Activated CD4-positive, CD25-positive, alpha-beta regulatory T cell treated with anti-CD3 and anti-CD28 coated beads, Interleukin-2, amount 50 U/mL, for 24 hours (primary cell): ENCODE data around the gene PRMT9.

ENCODE experiments used
- ATAC-seq, 2 donors: fragments of 150-1000 bp; cut with Tn5 transposase; one replicate each; pipeline ENCODE4 v1.10.0; 2021; ENCODE audit warnings: mild to moderate bottlenecking in 1 of 2, moderate library complexity in 1 of 2

The PRMT9 gene

DNA sequence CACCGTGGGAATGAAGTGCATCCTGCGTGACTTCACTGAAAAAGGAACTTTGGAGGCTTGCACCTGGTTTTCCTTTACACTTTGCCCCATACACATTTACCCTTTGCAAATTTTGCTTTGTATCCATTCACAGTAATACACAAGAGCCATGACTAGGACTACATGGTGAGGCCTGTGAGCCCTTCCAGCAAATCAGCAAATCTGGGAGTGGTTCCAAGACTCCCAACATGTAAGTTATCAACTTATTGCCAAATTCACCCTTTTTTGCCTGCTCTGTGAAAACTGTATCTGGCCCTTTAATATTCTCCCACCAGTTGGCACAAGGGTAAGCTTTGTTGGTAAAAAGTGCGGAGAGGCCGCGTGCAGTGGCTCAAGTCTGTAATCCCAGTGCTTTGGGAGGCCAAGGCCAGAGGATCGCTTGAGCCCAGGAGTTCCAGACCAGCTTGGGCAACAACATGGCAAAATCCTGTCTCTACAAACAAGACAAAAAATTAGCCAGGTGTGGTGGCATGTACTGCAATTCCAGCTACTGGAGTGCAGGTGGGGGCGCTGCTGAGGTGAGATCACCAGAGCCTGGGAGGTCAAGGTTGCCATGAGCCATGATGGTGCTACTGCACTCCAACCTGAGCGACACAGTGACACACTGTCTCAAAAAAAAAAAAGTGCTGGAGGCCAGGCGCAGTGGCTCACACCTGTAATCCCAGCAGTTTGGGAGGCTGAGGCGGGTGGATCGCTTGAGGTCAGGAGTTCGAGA is 5.0 kb downstream of the PRMT9 start:
- no peak for ATAC-seq

DNA sequence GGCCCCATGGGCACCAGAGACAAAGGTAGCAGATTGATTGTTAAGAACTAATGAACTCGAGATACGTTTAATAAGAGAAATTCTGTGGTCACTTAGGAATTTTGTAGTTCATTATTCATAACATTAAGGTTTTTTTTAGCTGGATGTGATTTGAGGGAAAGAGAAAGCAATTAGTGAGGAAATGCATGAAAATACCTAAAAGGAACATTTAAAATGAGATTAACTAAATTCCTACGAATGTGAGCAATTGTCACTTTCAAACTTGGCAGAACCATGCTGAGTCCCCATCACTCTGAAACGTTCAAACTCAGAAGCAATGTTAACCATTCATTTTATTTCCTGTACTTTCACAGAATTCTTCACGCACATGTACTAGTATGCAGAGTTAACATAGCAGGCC is 5.9 kb downstream of the PRMT9 start:
- ATAC-seq: no peak

DNA sequence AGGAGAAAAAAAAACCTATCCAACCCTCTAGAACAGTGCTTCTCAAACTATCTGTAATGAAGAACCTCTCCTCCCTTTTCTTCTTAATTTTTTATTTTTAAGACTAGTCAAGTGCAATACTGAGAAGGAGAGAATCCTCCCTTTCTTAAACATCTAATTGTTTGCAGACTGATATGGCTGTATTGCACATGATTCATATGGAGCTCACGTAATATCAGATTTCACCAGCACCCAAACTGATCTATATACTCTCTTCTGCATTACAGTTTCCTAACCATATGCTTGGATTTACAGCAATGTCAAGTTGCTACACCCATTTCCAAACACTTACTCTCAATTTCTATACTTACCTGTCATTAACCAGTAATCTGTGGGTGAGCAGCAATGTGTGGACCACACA is 9.5 kb downstream of the PRMT9 start:
- ATAC-seq: no peak

DNA sequence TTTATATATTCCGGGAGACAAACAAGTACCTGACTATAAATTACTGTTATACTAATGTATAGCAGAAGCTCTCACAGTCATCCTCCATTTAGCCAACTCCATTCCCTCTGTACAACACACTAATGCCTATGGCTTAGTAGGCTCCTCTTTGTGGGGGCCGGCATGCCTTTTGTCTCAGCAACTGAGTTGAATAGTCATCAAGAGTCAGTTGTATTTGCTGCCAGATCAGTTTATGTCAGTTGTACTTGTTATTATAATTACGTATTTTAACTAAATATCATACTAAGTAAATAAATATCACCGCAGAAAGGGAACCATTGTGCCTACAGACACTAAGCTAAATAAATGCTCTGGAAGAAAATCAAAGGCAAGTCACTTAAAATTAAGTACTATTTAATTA is 9.9 kb downstream of the PRMT9 start:
- no peak for ATAC-seq

DNA sequence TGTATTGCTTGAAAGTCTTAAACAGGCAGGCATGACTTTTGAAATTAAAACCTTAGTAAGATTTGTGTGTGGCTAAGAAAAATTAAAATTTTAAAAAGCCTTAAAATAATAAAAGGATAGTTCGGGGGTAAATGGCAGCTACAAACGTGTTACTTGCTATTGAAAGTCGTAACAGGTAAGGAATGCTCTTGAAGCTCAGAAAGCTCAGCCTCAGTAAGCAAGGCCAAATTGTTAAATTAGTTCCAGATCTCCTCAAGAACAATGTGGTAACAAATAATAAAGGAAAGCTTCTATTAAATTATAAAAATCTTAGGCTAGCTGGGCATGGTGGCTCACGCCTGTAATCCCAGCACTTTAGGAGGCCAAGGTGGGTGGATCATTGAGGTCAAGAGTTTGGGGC is 25.5 kb downstream of the PRMT9 start:
- ATAC-seq: no peak

DNA sequence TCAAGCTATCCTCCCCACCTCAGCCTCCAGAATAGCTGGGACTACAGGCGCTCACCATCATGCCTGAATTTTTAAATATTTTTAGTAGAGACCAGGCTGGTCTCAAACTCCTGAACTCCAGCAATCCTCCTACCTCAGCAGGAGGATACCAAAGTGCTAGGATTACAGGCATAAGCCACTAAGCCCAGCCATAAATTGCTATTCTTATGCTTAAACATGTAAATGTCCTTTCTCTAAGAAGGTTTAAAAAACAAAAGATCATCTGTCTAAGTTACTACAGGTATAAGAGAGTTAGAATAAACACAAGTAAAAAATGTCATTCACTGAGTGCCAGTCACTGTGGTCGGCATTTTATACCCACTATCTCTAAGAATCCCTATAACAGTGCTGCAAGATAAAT is 28.3 kb downstream of the PRMT9 start:
- no peak for ATAC-seq

DNA sequence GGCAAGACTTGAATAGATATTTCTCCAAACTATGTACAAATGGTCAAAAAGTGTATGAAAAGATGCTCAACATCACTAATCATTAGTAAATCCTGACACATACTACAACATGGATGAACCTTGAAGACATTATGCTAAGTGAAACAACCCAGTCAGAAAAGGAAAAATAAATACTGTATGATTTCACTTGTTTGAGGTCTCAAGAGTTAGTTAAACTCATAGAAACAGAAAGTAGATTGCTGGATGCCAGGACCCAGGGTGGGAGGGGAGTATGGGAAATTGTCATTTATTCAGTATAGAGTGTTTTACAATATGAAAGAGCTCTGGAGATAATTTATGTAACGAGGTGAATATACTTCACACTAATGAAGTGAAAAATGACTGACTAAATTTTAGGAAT is 32.4 kb downstream of the PRMT9 start:
- ATAC-seq: peak; percentile 17 to 25

DNA sequence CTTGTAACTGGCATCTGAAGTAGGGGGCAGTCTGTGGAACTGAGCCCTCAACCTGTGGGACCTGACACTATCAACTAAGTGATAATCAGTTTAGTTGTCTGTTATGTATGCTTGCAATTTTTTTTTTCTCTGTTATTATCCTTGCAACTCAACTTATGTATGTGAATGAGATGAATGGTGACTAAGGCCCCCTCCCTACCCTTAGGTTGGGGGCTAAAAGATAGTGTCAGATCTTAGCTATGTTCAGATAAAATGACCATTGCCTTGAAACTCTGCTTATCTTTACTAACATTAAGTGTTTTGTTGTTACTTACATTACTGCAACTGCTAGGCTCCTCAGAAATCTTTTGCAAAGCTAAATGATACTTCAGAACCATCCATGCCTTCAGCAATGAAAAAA is 35.3 kb downstream of the PRMT9 start:
- ATAC-seq: no peak

DNA sequence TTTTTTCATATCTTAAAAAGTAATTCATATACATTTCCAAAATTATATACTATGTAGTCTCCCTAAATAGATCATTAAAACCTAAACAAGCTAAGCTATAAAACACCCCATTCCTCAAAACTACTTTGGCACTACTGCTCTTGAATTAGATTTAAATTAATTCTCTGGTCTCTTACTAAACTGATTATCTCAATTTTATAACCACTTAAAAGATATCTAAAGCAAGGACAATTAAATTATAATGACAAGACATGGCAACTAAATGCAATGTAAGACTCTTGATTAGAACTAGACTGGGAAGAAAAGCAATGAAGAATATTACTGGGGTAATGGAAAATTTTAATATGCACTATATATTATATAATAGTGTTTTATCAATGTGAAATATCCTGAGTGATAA is 38.9 kb downstream of the PRMT9 start:
- ATAC-seq: no peak

DNA sequence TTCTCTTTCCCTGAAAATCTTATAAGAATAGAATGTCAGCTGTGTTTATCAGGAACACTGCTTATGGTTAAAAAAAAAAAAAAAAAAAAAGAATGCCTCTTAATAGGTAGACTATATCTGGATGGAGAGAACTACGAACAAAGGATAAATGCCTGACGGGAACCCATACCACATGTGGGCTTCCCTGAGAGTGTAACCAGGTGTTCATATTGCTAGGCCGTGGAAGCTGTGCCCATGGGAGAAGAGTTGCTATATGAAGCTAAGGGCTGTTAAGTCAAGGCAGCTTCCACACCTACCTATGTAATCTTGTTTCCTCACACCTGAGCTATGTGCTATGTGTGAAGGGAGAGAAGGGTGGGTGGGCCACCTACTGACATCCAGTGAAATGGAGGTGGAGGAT is 39.5 kb downstream of the PRMT9 start:
- no peak for ATAC-seq

DNA sequence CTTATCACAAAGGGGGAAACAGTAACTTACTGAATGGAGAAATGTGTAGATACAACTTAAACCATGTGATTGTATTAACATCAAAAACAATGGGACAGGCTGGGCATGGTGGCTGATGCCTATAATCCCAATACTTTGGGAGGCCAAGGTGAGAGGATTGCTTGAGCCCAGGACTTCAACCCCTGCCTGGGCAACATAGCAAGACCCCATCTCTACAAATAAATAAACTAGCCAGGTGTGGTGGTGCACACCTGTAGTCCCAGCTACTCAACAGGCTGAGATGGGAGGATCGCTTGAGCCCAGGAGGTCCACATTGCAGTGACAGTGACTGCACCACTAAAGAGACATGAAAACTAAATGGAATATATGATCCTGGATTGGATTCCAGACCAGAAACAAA is 40.3 kb downstream of the PRMT9 start:
- ATAC-seq: no peak

DNA sequence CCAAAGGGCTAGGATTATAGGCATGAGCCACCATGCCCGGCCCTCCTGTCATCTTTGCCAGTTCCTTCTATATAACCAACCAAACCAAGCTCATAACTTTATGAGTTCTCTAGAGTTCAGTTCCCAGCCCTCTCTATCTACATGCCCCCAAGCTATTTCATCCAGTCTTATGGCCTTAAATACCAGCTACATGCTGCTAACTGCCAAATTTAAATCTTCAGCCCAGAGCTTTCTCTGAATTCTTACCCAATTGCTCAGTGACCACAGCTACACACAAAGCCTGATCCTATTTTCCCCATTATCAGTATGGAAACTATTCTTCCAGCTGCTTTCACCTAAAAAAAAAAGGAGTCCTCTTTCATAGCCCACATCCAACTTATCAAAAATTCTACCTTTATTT is 43.6 kb downstream of the PRMT9 start:
- no peak for ATAC-seq

DNA sequence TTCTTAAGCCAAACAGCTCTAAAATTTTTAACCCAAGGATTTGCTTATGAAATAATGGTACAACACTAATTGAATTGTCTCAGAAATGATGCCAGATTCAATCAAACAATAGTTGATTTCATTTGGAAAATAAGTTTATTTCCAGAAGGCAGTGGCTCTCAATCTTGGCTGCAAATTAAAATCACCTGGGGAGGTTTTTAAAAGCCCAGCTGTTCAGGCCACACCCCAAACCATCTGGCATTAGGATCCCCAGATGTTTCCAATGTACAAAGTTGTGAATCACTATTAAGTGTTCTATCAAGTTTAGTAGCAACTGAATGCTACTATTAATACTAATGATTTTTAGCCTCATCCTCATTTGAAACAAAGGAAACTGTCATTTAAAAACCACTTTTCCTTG is 44.6 kb downstream of the PRMT9 start:
- no peak for ATAC-seq

DNA sequence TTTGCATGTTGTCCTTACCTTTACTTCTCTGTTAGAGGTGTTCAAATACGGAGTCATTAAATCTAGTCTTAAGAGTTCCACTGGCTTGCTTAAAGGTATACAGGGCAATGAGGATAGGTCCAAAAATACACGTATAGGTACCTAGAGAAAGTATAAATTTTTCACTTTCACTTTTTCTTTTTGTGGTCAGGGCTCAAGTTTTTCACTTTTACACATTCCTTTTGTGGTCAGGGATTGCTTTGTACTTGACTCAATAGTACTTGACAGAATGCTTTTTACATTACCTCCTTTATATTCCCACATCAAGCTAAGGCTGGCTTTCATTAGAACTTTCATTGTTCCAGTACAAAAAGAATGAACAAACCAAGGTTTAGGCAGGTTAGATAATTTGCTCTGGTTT is 45.0 kb downstream of the PRMT9 start:
- peak in 1 of 2 donors; percentile 51 for ATAC-seq

DNA sequence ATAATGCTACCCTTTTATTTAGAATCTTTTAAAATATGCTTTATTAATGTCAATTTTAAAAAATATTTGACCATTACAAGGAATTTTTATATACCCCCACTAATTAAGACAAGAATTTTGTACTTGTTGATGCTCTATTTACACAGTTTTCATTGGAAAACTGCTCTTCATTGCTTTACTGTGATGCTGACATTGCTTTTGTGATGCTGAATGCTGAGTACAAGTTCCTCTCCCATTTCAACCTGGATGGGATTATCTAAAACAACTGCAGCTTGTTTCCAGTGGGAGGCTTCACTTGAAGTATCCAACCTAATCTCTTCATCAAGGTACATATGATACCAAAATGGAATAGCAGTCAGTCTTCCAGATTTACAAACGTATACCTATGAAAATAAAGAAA is 45.6 kb downstream of the PRMT9 start:
- no peak for ATAC-seq

DNA sequence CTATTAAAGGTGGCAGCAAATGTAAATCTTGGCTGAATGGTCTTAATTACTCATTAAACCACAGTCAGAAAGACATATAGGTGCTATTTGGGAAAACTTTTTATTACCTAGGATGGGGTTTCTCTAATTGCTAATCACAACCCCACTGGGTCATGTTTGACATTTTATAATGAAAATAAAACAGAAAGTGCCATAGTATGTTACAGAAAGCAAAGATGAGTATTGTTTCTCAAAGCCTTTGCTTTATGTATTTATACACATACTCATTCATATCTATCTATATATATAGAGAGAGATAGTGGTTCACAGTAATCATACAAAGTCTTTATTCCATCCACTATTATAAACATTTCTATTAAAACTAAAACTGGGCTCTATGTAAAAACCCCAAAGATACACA is 48.6 kb downstream of the PRMT9 start:
- peak; percentile 55 to 67 for ATAC-seq

DNA sequence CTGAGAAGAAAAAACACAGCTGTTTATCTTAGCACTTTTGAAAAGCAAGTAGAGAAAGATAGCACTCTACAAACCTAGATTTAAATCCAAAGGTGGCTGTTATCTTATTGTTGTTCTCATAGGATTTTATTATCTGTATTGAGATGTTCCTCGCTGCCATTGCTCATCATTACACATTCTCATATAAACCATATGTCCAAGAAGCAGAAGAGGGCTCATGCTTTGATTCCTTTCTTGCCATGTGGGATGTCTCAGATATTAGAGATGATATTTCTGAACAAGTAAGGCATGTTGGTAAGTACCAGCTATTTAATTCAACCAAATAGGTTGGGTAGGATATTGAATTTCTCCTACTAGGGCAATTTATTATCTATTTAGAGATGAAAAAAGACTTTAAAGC is 50.3 kb downstream of the PRMT9 start:
- ATAC-seq: no peak

DNA sequence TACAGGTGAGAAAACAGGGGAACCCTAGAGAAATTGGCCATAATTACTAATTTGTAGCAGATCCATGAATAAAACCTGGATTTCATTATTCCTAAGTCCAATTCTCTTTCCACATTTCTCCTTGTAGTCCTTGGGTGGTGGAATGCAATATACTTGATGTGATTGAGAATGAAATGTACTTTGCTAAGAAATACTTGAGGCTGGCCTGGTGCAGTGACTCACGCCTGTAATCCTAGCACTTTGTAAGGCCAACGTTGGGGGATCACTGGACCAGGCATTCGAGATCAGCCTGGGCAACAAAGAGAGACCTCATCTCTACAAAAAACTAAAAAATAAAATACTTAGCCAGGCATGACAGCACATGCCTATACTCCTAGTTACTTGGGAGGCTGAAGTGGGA is 50.9 kb downstream of the PRMT9 start:
- ATAC-seq: no peak

DNA sequence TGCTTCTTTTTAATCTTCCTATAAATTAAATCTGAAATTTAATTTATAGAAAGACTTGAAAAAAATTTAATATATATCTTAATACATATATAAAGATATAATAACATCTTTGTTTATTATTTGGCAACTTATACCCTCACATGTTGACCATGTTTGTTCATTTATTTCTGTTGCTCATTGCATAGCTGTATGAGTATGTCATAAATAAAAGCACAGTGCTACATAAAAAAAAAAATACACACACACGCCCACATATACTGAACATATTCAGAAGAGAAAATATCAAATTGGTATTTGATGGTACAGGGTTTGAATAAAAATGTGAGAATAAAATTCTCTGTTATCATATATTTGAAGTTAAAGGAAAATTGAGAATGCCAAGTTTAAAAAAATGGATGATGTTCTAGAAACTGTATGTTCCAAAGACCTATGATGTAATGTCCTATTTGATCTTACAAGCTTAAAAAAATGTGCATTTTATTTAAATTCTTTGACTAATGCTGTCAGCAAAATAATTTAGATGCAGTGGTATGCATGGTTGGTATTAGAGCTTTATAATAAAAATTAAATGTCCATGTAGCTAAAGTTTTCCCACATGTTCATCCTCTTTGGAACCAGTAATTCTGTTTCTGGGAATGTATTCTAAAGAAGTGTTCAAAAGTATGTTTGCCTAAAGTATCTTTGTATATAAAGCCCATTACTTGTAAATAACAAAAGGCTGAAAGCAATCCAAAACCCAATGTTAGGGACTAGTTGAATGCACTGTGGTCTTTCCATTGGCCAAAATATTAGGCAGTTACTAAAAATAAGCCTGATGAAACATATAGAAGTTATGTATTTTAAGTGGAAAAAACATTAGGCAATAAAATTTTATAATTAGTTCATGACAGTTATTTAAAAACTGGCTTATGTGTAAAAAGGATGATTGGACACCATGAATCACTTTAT is 53.9 kb downstream of the PRMT9 start:
- no peak for ATAC-seq

DNA sequence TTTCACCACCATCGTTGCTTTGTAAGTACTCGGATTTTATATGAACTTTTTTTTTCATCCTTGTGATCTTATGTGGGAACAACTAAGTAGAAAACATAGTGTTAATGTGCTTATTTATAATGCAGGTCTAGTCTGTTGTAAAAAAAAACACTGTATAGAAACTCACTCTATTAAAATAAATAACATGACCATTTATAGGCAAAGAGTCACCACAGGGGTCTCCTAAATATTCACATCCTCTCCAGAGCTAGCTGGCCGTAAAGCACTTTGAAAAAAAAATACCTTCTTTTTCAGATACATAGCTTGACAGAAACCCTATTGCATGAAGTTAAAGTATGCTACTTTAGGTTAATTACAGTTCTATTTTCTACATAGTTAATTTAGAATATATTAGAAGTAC is 55.5 kb downstream of the PRMT9 start:
- ATAC-seq: no peak

DNA sequence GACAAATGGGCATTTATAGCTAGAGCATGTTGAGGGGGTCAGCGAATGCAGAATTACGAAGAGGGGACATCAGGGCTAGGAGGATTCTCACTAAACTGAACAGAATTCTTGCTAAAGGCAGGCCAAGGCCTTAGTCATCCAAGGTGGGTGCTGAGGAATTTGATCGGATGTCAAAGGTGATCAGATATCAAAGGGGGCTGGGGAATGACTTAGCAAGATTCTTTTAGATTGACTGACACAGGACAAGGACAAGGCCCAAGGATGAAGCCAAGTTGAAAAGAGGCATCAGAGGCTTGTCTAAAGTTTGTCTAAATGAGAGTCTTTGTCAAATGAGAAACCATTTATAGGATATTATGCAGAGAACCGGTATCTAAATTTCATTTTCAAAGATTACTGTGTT is 57.1 kb downstream of the PRMT9 start:
- ATAC-seq: no peak

DNA sequence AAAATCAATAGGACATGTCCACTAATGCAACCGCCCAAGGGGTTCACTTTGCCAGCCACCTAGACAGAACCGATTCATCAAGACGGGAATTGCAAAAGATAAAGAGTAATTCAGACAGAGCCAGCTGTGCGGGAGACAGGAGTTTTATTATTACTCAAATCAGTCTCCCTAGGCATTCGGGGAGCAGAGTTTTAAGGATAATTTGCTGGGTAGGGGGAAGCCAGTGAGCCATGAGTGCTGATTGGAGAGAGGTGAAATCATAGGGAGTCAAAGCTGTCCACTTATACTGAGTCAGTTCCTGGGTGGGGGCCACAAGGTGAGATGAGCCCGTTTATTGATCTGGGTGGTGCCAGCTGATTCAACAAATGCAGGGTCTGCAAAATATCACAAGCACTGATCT is 58.2 kb downstream of the PRMT9 start:
- no peak for ATAC-seq

DNA sequence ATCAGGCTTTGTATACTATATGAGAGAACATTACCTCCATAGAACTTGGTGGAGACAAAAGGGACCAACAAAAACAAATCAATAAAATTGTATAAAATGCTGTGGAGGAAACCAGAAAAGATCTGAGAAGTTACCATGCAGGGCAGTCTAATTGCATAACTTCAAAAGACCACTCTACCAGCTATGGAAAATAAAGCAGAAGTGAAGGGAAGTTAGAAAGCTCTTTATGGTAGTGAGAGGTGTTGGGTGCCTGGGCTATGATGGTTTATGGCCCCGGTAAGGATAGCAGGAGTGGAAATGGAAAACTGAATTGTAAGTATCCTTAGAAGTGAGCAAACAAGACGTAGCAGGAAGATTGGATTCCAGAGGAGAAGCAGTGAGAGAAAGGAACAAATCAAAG is 63.6 kb downstream of the PRMT9 start:
- ATAC-seq: no peak
